ENCODE results near the gene PDCD7.
"Not testable (repeated sequence)": the region's sequence is repeated elsewhere in the genome, so short reads cannot be mapped to it uniquely, and the experiment has no call there.

The PDCD7 gene

DNA sequence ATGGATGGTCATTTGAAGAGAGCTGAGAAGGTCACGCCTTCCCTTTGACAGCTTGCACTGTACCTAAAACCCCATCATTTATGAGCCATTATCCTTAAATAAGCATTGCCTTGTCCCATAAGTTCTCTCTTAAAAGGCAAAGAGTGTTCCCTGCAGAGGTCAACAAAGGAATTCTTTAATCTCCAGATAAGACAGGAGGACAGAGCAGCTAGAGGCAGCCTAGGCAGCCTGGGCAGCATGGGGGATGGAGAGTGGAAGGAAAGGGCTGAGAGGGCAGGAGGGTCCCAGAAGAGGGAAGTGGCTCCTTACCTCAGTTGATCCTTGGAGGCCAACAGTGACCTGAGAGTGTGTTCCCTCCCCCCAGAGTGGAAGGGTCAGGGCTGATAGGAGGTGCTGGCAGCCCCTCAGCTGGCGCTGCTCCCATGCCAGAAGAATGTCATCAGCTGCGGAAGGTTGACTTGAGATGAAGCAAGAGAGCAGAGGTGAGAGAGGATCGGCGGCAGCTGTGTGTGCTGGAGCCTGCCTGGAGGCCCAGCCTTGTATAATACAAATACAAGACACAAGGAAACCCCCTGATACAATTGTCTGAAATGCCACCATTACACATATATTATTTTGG lies 44.3 kb downstream of the PDCD7 start:
- DNase-seq: no peak

DNA sequence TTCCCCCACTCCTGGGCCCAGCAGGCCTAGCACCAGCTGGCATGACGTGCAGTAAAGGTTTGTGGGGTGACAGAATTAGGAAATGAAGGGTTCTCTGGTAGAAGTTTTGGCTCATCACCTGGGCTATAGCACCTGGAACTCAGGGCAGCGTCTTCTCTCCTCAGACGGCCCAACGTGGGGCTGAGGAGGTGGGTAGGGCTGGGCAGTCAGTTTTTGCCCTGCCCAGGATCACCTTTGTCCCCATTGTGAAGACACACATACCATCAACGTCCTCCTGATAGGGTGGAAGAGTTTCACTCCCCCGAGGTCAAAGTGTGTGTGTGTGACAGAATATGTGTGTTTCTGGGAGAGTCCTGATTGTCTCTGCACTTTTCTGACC lies 45.0 kb downstream of the PDCD7 start:
- DNase-seq: no peak

DNA sequence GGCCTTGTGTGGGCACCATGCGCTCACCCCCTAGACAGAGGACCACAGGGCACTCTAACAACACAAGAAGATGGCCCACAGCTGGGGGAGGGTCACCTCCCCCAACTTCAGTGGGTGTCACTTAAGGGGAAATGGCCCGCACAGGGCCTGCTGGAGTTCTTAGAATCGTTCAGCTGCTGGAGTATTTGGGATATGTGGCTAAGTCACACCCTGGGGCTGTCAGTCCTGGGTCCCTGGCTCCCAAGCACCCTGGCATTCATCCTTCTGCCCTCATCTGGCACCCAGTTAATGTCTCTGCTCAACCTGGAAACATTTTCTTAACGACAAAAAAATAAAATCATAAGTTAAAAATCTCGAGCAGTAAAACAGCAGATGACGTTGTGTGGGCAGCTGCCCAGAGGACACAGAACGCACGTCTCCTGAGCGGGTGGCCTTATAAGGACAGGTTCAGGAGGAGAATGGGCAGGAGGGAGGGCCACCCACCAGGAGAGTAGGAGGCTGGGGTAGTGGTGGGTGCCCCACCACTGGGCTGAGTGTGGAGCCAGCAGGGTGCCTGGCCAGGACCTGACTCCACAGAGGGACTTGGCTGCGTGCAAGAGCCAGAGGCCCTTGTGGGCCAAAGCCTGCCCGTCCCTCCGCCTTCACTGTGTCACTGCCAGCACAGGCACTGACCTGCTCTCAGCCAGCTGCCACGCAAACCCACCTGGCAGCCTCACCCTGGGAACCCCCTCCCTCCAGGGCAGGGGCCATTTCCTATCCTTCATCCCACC lies 45.5 kb downstream of the PDCD7 start:
- DNase-seq: no peak

DNA sequence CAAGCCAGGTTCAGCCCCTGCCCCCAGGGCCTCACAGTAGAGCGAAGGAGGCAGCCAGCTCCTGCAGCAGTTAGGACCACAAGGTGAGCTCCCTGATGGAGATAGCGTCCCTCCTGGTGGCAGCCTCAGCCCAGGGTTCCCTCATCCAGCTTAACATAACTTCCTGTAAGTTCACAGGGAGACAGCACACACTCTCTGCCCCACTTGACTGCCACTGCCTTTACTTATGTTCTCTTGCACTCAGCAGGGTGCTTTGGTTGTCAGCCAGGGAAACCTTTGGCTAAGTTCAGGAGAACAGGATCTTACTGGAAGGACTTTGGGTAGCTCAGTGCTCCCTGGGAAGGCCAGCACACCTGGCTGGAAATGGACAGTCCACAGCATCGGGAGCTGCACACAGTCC lies 46.2 kb downstream of the PDCD7 start:
- DNase-seq: no peak

- no peak for DNase-seq
Observed at GRCh38 chr15:65086680-65087111, 46.9 kb downstream of the PDCD7 start.

DNA sequence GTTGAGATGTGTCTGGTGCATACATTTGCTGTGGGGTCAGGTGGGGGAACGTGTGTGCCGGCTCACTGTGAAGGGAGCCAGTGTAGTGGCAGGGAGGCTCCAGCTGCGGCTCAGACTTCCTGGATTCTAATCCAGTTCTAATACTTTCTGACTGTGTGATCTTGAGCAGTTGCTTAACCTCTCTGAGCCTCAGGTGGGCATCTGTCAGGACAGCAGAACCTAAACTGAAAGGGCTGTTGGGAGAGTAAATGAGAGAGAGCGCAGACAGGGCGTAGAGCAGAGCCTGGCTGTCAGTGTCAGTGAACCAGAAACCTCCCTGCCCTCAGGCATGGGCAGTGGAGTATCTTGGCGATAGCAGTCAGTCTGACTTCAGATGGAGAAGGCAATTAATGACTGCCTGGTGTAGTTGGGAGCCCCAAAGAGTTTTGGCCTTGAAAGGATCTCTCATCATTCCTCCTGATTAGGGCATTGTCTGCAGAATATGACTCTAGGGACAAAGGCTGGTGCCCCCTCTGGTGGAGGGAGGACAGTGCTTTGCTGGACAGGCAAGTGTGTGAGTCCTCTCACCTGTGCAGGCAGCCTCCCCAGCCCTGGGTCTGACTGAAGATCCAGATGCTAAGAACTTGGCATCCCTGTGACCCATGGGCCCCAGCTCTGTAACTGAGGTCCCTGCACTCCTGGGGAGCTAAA lies 47.5 kb downstream of the PDCD7 start:
- no peak for DNase-seq

GRCh38 chr15:65085207-65085753 lies 48.3 kb downstream of the PDCD7 start:
- DNase-seq: no peak

GRCh38 chr15:65084500-65085206 lies 49.0 kb downstream of the PDCD7 start:
- DNase-seq: no peak

GRCh38 chr15:65083262-65083701 lies 50.3 kb downstream of the PDCD7 start:
- peak; percentile 46 for DNase-seq

DNA sequence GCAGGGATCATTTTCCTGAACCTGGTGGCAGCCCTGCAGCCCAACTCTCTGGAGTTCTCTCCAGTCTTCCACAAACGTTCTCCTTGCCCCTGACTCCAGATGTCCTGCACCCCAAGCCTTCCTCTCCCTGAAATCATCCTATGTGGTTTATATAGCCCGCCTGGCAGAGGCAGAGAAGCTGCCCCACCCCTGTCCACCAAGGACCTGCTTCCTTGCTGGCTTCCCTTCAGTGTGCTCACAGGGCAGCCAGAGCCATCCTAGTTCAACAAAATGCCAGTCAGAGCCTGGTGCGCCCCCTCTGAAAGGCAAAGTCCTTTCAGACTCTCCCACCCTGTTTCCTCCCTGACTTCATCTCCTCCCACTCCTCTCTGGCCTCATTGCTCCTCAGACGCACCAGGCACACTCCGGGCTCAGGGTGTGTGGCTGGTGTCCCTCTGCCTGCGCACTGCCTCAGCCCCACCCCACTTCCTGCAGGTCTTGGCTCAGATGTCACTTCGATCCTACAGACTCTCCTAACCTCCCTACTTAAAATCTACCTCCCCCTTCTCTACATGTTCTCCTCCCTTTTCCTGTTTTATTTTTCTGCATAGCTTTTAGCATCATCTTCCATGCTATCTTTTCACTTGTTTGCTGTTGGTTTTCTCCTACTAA lies 51.2 kb downstream of the PDCD7 start:
- DNase-seq: no peak

DNA sequence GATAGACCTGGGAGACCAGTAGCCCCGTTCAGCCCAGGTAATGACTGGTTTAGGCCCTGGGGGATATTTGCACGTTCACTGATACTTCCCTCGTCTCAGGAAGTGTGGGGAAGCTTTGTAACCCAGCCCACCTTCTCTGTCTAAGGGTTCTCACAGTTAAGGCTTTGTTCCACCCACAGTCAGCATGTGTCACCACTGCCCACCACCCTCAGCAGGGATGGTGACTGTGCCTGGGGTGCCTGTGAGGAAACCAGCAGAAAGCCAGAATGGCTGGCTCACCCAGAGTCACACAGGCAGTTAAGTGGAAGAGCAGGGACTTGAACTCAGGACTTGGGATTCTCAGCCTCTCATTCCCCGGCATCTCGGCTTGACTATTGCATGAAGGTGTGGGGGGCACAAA lies 51.9 kb downstream of the PDCD7 start:
- no peak for DNase-seq

GRCh38 chr15:65081270-65081669 lies 52.3 kb downstream of the PDCD7 start:
- DNase-seq: no peak

GRCh38 chr15:65079580-65079979 lies 54.0 kb downstream of the PDCD7 start:
- no peak for DNase-seq

DNA sequence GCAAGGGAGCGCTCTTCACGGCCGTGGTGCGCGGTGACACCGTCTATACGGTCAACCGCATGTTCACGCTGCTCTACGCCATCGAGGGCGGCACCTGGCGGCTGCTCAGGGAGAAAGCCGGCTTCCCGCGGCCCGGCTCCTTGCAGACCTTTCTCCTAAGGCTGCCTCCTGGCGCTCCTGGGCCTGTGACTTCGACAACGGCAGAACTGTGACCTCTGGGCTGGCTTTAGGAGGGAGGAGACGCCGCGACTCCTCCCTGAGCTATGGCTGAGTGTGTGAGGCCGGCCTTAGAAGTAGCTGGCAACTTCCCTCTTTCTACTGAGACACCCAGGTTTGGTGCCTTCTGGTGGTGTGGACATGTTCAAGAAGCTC lies 55.6 kb downstream of the PDCD7 start:
- DNase-seq: no peak

GRCh38 chr15:65077291-65077980 lies 56.2 kb downstream of the PDCD7 start:
- no peak for DNase-seq

DNA sequence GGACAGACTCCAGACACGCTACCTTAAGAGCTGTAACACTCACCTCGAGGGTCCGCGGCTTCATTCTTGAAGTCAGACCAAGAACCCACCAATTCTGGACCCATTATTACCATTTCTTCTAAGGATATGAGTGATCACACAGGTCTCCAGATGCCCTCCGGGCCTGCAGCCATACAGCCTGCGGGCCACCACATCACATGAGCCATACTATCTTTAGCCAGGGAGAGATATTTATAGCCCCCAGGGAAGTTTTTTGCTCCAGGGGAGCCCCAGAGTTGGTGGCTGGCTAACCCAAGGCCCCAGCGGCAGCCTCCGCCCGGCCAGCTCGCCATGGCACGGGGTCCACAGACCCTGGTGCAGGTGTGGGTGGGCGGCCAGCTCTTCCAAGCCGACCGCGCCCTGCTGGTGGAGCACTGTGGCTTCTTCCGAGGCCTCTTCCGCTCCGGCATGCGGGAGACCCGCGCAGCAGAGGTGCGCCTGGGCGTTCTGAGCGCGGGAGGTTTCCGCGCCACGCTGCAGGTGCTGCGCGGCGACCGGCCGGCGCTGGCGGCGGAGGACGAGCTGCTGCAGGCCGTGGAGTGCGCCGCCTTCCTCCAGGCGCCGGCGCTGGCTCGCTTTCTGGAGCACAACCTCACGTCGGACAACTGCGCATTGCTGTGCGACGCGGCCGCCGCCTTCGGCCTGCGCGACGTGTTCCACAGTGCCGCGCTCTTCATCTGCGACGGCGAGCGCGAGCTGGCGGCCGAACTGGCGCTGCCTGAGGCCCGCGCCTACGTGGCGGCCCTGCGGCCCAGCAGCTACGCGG lies 56.9 kb downstream of the PDCD7 start, which contains the start of gene KBTBD13:
KBTBD13 (plus strand) TSS at position 261 of the 805 bp plus-strand sequence; CDS start at position 331, 70 bp downstream.
- no peak for DNase-seq

DNA sequence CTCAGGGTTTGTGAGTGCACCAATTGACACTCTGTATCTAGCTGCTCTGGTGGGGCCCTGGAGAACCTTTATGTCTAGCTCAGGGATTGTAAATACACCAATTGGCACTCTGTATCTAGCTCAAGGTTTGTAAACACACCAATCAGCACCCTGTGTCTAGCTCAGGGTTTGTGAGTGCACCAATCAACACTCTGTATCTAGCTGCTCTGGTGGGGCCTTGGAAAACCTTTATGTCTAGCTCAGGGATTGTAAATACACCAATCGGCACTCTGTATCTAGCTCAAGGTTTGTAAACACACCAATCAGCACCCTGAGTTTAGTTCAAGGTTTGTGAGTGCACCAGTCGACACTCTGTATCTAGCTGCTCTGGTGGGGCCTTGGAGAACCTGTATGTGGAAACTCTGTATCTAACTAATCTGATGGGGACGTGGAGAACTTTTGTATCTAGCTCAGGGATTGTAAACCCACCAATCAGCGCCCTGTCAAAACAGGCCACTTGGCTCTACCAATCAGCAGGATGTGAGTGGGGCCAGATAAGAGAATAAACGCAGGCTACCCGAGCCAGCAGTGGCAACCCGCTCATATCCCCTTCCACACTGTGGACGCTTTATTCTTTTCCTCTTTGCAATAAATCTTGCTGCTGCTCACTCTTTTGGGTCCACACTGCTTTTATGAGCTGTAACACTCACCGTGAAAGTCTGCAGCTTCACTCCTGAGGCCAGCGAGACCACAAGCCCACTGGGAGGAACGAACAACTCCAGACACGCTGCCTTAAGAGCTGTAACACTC lies 57.8 kb downstream of the PDCD7 start:
- DNase-seq: not testable (repeated sequence)

DNA sequence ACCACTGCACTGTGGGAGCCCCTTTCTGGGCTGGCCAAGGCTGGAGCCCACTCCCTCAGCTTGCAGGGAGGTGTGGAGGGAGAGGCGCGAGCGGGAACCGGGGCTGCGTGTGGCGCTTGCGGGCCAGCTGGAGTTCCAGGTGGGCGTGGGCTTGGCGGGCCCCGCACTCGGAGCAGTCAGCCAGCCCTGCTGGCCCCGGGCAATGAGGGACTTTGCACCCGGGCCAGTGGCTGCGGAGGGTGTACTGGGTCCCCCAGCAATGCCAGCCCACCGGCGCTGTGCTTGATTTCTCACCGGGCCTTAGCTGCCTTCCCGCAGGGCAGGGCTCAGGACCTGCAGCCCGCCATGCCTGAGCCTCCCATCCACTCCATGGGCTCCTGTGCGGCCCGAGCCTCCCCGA lies 58.7 kb downstream of the PDCD7 start:
- DNase-seq: not testable (repeated sequence)

GRCh38 chr15:65072617-65073016 lies 61.0 kb downstream of the PDCD7 start:
- no peak for DNase-seq

DNA sequence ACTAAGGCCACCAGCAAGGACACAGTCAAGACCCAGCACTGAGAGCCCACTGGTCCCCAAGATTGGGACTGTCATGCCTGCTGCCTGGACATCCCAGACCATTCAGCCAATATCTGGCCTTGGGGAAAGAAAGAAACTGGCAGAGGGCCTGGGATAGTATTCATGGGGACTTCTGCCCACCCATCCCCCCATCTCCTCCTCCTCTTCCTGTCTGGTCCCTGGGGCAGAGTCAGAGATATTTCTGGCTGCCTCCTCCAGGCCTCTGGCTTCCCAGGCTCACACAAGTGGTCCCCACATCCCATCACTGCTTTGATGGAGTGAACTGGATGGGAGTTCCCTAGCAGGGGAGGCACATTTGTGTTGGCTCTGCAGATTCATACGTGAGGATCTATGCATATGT lies 61.6 kb downstream of the PDCD7 start:
- no peak for DNase-seq
